Measurements from ENCODE around the gene SCFD2. TPM values are rescaled to one million over a fixed set of nuclear protein-coding genes. Genes with fewer than 3 reads are reported as not detected.

Gene SCFD2
- total and polyA plus RNA-seq, 2 of the 8 experiments (the other 6 are each of a cell fraction or from before 2014, with no cell fraction given) = 6.2 to 10.2 TPM

- no peak overlapping the region for H2BK20ac ChIP-seq (ENCODE audit: low read length)
- H4K91ac ChIP-seq (replicated peaks; ENCODE audit: insufficient read length, low read length) = peak overlapping the region; percentile 93
- no peak overlapping the region for H4K5ac ChIP-seq (ENCODE audit: insufficient read length, low read depth, low read length)
- H3K79me1 ChIP-seq (ENCODE audit: low read depth, low read length) = no peaks in the 10 kb centered on the region
- no peak overlapping the region; the same call in 1 of the 2 replicates for H2BK12ac ChIP-seq (ENCODE audit: low read depth, low read length)
- H3K4ac ChIP-seq (replicated peaks; ENCODE audit: insufficient read length, low read depth, low read length) = no peak overlapping the region
- FAIRE-seq (no peak), DNase-seq (ENCODE audit: low read depth in 1 of 2, low spot score in 2 of 2) (no peak)
- peak overlapping the region; percentile 55; the same call in 1 of the 2 replicates for H2BK15ac ChIP-seq (ENCODE audit: low read length)
- no peak overlapping the region for H3K14ac ChIP-seq (ENCODE audit: insufficient read length)
- H3K27me3 ChIP-seq (replicated peaks in 1 of 4; ENCODE audit: control insufficient read depth in 3 of 4, extremely low read depth in 1 of 4, insufficient read depth in 3 of 4, low read length in 3 of 4) = no peaks in the 10 kb centered on the region
- 67% methylated on average over 3 of the region's 3 CpGs; no CpG with 5 or more reads in 1 of the 2 experiments for WGBS, 2 experiments (ENCODE audit: extremely low coverage in 1 of 2, insufficient coverage in 1 of 2, insufficient read length in 1 of 2, insufficient replicate concordance in 2 of 2, low coverage in 1 of 2, low lambda C conversion rate in 2 of 2, missing lambda C conversion rate in 1 of 2)
- H2AFZ ChIP-seq (ENCODE audit: low read length) = peak overlapping the region; percentile 40; the same call in 1 of the 2 replicates
- H2BK5ac ChIP-seq (ENCODE audit: low read depth, low read length) = peak overlapping the region; percentile 48; the same call in 1 of the 2 replicates
- no peak overlapping the region for H3K56ac ChIP-seq (replicated peaks; ENCODE audit: insufficient read length, low read depth, low read length)
- no peaks in the 10 kb centered on the region for H4K20me1 ChIP-seq (replicated peaks in 1 of 2; ENCODE audit: control insufficient read depth in 1 of 2, insufficient read depth in 2 of 2, low read length in 2 of 2)
- H3K36me3 ChIP-seq (ENCODE audit: control insufficient read depth in 2 of 4, insufficient read depth in 4 of 4, low read length in 3 of 4) = no peaks in the 10 kb centered on the region
- H2AK5ac ChIP-seq (ENCODE audit: low read depth, low read length) = no peak overlapping the region
- POLR2A ChIA-PET (ENCODE audit: partially characterized antibody) = no interaction called here
- H3K4me1 ChIP-seq (replicated peaks in 1 of 4; ENCODE audit: control insufficient read depth in 3 of 4, insufficient read depth in 4 of 4, low read length in 3 of 4) = peaks cover 0 to 5% (median 4%) of the 10 kb centered on the region in 4 experiments; a peak in 4 of 7 replicates
- no peak overlapping the region for H4K8ac ChIP-seq (ENCODE audit: extremely low read depth, insufficient read depth, low read length)
- no peak overlapping the region for H3K18ac ChIP-seq (ENCODE audit: extremely low read depth, low read length)
- no peak overlapping the region; the same call in 1 of the 2 replicates for H3K27ac ChIP-seq (ENCODE audit: low read depth, low read length)
- H3K23me2 ChIP-seq (ENCODE audit: low read depth, low read length) = no peaks in the 10 kb centered on the region
- H3K9ac ChIP-seq (replicated peaks in 1 of 4; ENCODE audit: extremely low read depth in 1 of 4, low read depth in 3 of 4, low read length in 3 of 4) = no peak overlapping the region
- CTCF ChIA-PET (ENCODE audit: partially characterized antibody) = interaction anchor here (0.6 kb wide), 1 partner anchor 881 kb away, joined by 3 read pairs; no protein-coding TSS in a partner anchor
- H3K79me2 ChIP-seq (ENCODE audit: control insufficient read depth in 1 of 2, insufficient read depth in 2 of 2, low read length in 2 of 2) = no peaks in the 10 kb centered on the region
- H3K23ac ChIP-seq (ENCODE audit: insufficient read length) = no peak overlapping the region
- H3K4me2 ChIP-seq (ENCODE audit: insufficient read depth in 1 of 2, low read depth in 2 of 2, low read length in 2 of 2) = no peak overlapping the region
- no peak overlapping the region for H2BK120ac ChIP-seq (replicated peaks; ENCODE audit: low read depth, low read length)
- H3K4me3 ChIP-seq (ENCODE audit: extremely low read depth in 1 of 4, insufficient read depth in 2 of 4, low read depth in 3 of 4, low read length in 4 of 4) = no peak overlapping the region
- no peaks in the 10 kb centered on the region for H3K9me3 ChIP-seq (ENCODE audit: insufficient read depth in 2 of 2, low read depth in 1 of 2, low read length in 1 of 2)
- TF ChIP-seq SIRT6 (IDR thresholded peaks at IDR 0.05; ENCODE audit: low read length) = no peak
- TF ChIP-seq TBP (IDR thresholded peaks at IDR 0.05; ENCODE audit: low read depth, low read length) = no peak
- TF ChIP-seq GABPA (IDR thresholded peaks at IDR 0.05; ENCODE audit: borderline replicate concordance, insufficient read depth, low read length) = no peak
- TF ChIP-seq SP2 (IDR thresholded peaks at IDR 0.05; ENCODE audit: low read length) = no peak
- no peak for TF ChIP-seq ASH2L (IDR thresholded peaks at IDR 0.05; ENCODE audit: low read length)
- TF ChIP-seq KDM4A (IDR thresholded peaks at IDR 0.05; ENCODE audit: low read depth, low read length, severe bottlenecking) = no peak
- TF ChIP-seq CTBP2 (IDR thresholded peaks at IDR 0.05; ENCODE audit: borderline replicate concordance, insufficient read depth, insufficient read length, low read length) = no peak
- no peak for TF ChIP-seq NANOG (IDR thresholded peaks at IDR 0.05; ENCODE audit: insufficient read depth, low read depth, low read length, poor library complexity, severe bottlenecking)
- TF ChIP-seq MAX (IDR thresholded peaks at IDR 0.05) = no peak
- no peak for TF ChIP-seq FOSL1 (IDR thresholded peaks at IDR 0.05; ENCODE audit: insufficient read depth, low read depth, low read length)
- no peak for TF ChIP-seq KDM5A (IDR thresholded peaks at IDR 0.05; ENCODE audit: low read length)
- TF ChIP-seq KDM1A (IDR thresholded peaks at IDR 0.05; ENCODE audit: borderline replicate concordance, low read length) = no peak
Observed at GRCh38 chr4:53321151-53321983, 44.5 kb downstream of the SCFD2 start.

Data from H1 (cell line).